Left forelimb (tissue), 1 donor: Measurements from ENCODE around the gene SELENOW.
A peak's percentile ranks its signal among the peaks of the same experiment; 100 is the strongest.
"Not testable (repeated sequence)": the region's sequence is repeated elsewhere in the genome, so short reads cannot be mapped to it uniquely, and the experiment has no call there.

Experiments used
- DNase-seq: peaks from one replicate; pipeline ENCODE4 v3.0.0-alpha.2; 2018; ENCODE audit warnings: low spot score

The SELENOW gene

GRCh38 chr19:47781590-47782262, 3.2 kb downstream of the SELENOW start:
- DNase-seq, result no peak

GRCh38 chr19:47786566-47786965, 8.1 kb downstream of the SELENOW start:
- no peak for DNase-seq

GRCh38 chr19:47787307-47787706, 8.8 kb downstream of the SELENOW start:
- not testable (repeated sequence) for DNase-seq

GRCh38 chr19:47789811-47790210, 11.3 kb downstream of the SELENOW start:
- not testable (repeated sequence) for DNase-seq

GRCh38 chr19:47790398-47790814, 11.9 kb downstream of the SELENOW start:
- DNase-seq, result no peak

- DNase-seq, result no peak
Observed at GRCh38 chr19:47792616-47793015, 14.1 kb downstream of the SELENOW start.

GRCh38 chr19:47794526-47794925, 16.0 kb downstream of the SELENOW start:
- DNase-seq, result peak; percentile 2

GRCh38 chr19:47796785-47797184, 18.3 kb downstream of the SELENOW start:
- no peak for DNase-seq

GRCh38 chr19:47797996-47798903, 19.7 kb downstream of the SELENOW start:
- no peak for DNase-seq

GRCh38 chr19:47798904-47799266, 20.4 kb downstream of the SELENOW start:
- no peak for DNase-seq

GRCh38 chr19:47801270-47801669, 22.8 kb downstream of the SELENOW start:
- DNase-seq, result no peak

- no peak for DNase-seq
Observed at GRCh38 chr19:47802521-47803043, 24.1 kb downstream of the SELENOW start.

- not testable (repeated sequence) for DNase-seq
Observed at GRCh38 chr19:47803148-47803547, 24.6 kb downstream of the SELENOW start.

GRCh38 chr19:47803671-47804070, 25.2 kb downstream of the SELENOW start:
- not testable (repeated sequence) for DNase-seq

- DNase-seq, result not testable (repeated sequence)
Observed at GRCh38 chr19:47804451-47804850, 25.9 kb downstream of the SELENOW start, which contains the start of gene TPRX1. TSS of gene TPRX1 (minus strand) at chr19:47804551. CDS start at chr19:47804539, 12 bp downstream.

GRCh38 chr19:47805313-47805712, 26.8 kb downstream of the SELENOW start:
- DNase-seq, result no peak

GRCh38 chr19:47806435-47806834, 27.9 kb downstream of the SELENOW start:
- no peak for DNase-seq

- peak; percentile 81 for DNase-seq
Observed at GRCh38 chr19:47813304-47813994, 34.9 kb downstream of the SELENOW start.

GRCh38 chr19:47813995-47814328, 35.5 kb downstream of the SELENOW start:
- DNase-seq, result no peak

GRCh38 chr19:47816270-47816669, 37.8 kb downstream of the SELENOW start:
- DNase-seq, result not testable (repeated sequence)

- DNase-seq, result not testable (repeated sequence)
Observed at GRCh38 chr19:47818221-47818620, 39.7 kb downstream of the SELENOW start.

GRCh38 chr19:47819858-47820257, 41.4 kb downstream of the SELENOW start:
- DNase-seq, result no peak
